ENCODE data around the gene ITGBL1. TPM values are rescaled to one million over a fixed set of nuclear protein-coding genes. Genes with fewer than 3 reads are reported as not detected.

ITGBL1 gene
- total RNA-seq, 3 donors from 2014 or later (not counting 1 experiment from before 2014, with no cell fraction given), result not detected

GRCh38 chr13:101749584-101749983 is 297.1 kb downstream of the ITGBL1 start:
- no peak overlapping the region for H3K27ac ChIP-seq (ENCODE audit: low read length)
- no peaks in the 10 kb centered on the region for H3K4me1 ChIP-seq (ENCODE audit: control insufficient read depth, insufficient read depth, low read length)
- no peaks in the 10 kb centered on the region for H3K27me3 Mint-ChIP-seq (ENCODE audit: low read depth in 2 of 2)
- WGBS (ENCODE audit: insufficient coverage), result no CpG with 5 or more reads among the region's 1 CpG
- no peak for TF ChIP-seq CTCF (IDR thresholded peaks at IDR 0.05)
- no peaks in the 10 kb centered on the region for H3K27me3 ChIP-seq (ENCODE audit: control insufficient read depth, insufficient read depth, low read length)
- intact Hi-C loops (cut with micrococcal nuclease), result no loop called here
- ATAC-seq, result no peak
- peaks cover 2 to 3% of the 10 kb centered on the region in 2 donors for H3K9me3 Mint-ChIP-seq
- no peak for DNase-seq
- no peaks in the 10 kb centered on the region for H3K4me1 Mint-ChIP-seq
- no peak overlapping the region for H3K4me3 Mint-ChIP-seq
- no peak overlapping the region for H3K4me3 ChIP-seq (ENCODE audit: low read length)
- H3K36me3 Mint-ChIP-seq, result no peaks in the 10 kb centered on the region
- no peaks in the 10 kb centered on the region for H3K9me3 ChIP-seq (ENCODE audit: control insufficient read depth, insufficient read depth, low read length)
- H3K27ac Mint-ChIP-seq, result no peak overlapping the region
- no peaks in the 10 kb centered on the region for H3K36me3 ChIP-seq (ENCODE audit: control insufficient read depth, insufficient read depth, low read length)

DNA sequence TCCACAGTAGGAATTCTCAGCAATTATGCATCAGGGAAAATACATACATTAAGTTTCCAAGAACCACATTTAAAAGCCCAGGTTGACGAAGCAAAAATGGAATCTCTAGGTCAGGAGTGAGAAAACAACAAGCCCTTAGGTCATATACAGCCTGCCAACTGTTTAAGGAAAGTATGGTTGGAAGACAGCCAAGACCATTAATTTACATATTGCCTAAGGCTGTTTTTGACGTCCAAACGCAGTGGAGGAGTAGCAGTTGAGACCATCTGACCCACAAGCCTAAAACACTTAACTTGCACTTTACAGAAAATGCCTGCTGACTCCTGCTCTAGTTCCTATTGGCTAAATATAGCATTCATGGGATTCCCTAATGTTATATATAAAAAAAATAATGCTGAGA is 299.0 kb downstream of the ITGBL1 start:
- Mint-ChIP-seq H3K27ac (no peak overlapping the region), H3K4me3 (no peak overlapping the region), H3K27me3 (ENCODE audit: low read depth in 2 of 2) (no peaks in the 10 kb centered on the region), H3K4me1 (no peaks in the 10 kb centered on the region), H3K36me3 (no peaks in the 10 kb centered on the region), H3K9me3 (no peaks in the 10 kb centered on the region)
- Histone ChIP-seq H3K9me3 (ENCODE audit: control insufficient read depth, insufficient read depth, low read length) (no peaks in the 10 kb centered on the region), H3K27ac (ENCODE audit: low read length) (no peak overlapping the region), H3K4me3 (ENCODE audit: low read length) (no peak overlapping the region), H3K4me1 (ENCODE audit: control insufficient read depth, insufficient read depth, low read length) (no peaks in the 10 kb centered on the region), H3K27me3 (ENCODE audit: control insufficient read depth, insufficient read depth, low read length) (no peaks in the 10 kb centered on the region), H3K36me3 (ENCODE audit: control insufficient read depth, insufficient read depth, low read length) (no peaks in the 10 kb centered on the region)
- ATAC-seq (no peak), DNase-seq (no peak)
- no peak for TF ChIP-seq CTCF (IDR thresholded peaks at IDR 0.05)
- intact Hi-C loops (cut with micrococcal nuclease), result no loop called here
- WGBS (ENCODE audit: insufficient coverage), result 17% methylated on average over 3 of the region's 3 CpGs

DNA sequence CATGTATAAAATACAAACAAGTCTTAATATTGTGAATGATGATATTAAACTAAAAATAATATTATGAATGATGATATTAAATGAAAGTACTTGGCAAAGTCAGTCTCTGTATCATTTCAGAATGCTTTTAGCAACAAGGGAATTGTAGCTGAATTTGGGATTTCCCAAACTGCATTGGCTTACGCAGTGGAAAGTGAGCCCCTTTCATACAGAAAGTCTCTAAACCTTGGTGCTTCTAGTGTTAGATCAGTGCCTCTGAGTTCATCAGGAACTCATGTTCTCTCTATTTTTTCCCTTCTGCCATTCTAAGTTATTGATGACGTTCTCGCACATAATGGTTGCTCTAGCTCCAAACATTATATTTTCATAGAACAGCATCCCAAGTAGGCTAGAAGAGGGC is 300.0 kb downstream of the ITGBL1 start:
- H3K36me3 Mint-ChIP-seq, result no peaks in the 10 kb centered on the region
- H3K9me3 ChIP-seq (ENCODE audit: control insufficient read depth, insufficient read depth, low read length), result no peaks in the 10 kb centered on the region

More for the DNA sequence above, 300.0 kb downstream of the ITGBL1 start:
- Histone ChIP-seq H3K4me1 (ENCODE audit: control insufficient read depth, insufficient read depth, low read length) (no peaks in the 10 kb centered on the region), H3K27ac (ENCODE audit: low read length) (no peak overlapping the region), H3K27me3 (ENCODE audit: control insufficient read depth, insufficient read depth, low read length) (no peaks in the 10 kb centered on the region), H3K4me3 (ENCODE audit: low read length) (no peak overlapping the region), H3K36me3 (ENCODE audit: control insufficient read depth, insufficient read depth, low read length) (no peaks in the 10 kb centered on the region)
- Mint-ChIP-seq H3K27me3 (ENCODE audit: low read depth in 2 of 2) (no peaks in the 10 kb centered on the region), H3K4me3 (no peak overlapping the region), H3K4me1 (no peaks in the 10 kb centered on the region), H3K27ac (no peak overlapping the region), H3K9me3 (no peaks in the 10 kb centered on the region)
- 89% methylated on average over 3 of the region's 3 CpGs for WGBS (ENCODE audit: insufficient coverage)
- DNase-seq (no peak), ATAC-seq (no peak)
- no peak for TF ChIP-seq CTCF (IDR thresholded peaks at IDR 0.05)
- intact Hi-C loops (cut with micrococcal nuclease), result no loop called here
